Measurements from ENCODE around the gene TCF12. TPM values are rescaled to one million over a fixed set of nuclear protein-coding genes. Genes with fewer than 3 reads are reported as not detected.

The TCF12 gene
- total RNA-seq, 1 donor from 2014 or later, result 68.9 TPM

DNA sequence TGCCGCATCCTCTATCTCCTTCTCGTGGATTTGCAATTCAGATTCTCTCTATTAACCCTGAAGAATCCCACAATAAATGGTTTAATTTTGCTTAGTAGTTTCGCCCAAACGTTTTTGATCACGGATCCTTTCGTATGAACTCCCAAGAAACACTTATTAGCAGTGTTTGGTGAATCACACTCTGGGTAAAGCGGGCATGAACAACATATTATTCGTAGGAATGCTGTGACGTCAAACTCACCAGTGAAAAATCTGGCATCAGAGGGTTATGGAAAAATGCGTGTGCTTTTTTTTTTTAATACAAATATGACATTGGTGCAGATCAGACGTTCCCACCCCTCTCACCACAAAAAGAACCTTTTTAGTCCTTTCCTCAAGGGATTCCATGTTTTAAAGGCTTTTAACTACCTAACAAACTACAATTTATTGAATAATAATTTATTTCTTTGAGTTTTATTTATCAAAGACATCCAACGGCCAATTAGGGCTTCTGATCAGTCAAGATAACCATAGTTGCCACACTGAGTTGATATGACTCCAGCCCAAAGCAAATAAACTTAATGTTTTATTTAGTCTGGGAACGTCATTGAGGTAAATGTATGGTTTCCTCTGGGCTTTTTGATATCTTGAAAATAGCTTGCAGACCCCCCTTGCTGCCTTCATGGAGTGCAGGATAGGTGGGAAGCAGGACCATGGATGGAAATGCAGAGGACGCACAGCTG, 412.3 kb downstream of the TCF12 start:
- TF ChIP-seq CTCF (conservative IDR thresholded peaks at IDR 0.05; ENCODE audit: low read depth, low read length), result no peak
- DNase-seq (ENCODE audit: low read depth), result no peak

GRCh38 chr15:57332326-57332725, 413.9 kb downstream of the TCF12 start:
- no peak for TF ChIP-seq CTCF (conservative IDR thresholded peaks at IDR 0.05; ENCODE audit: low read depth, low read length)
- no peak for DNase-seq (ENCODE audit: low read depth)
- no peak overlapping the region for H3K4me3 ChIP-seq (ENCODE audit: low read depth, low read length)

More for the DNA sequence above, 412.3 kb downstream of the TCF12 start:
- no peak overlapping the region for H3K4me3 ChIP-seq (ENCODE audit: low read depth, low read length)

GRCh38 chr15:57333487-57333886, 415.0 kb downstream of the TCF12 start:
- no peak for DNase-seq (ENCODE audit: low read depth)
- no peak overlapping the region for H3K4me3 ChIP-seq (ENCODE audit: low read depth, low read length)
- no peak for TF ChIP-seq CTCF (conservative IDR thresholded peaks at IDR 0.05; ENCODE audit: low read depth, low read length)

DNA sequence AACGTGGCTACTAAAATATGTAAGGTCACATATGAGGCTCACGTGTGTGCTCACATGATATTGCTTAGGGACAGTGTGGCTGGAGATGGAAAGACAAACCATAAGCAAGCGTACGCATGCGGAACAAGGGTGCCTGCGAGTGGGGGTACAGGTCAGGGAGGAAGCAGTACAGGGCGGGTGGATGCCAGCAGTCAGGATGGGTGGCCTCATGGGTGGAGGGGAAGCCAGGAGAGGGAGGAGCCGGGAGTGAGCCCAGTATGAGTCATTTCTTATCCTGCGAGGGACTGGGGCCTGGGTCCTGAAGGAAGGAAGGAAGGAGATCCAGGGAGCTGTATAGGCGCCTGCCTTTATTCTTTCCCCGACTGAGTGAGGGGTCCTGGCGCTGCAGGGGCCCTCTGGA, 415.8 kb downstream of the TCF12 start:
- TF ChIP-seq CTCF (conservative IDR thresholded peaks at IDR 0.05; ENCODE audit: low read depth, low read length), result no peak
- H3K4me3 ChIP-seq (ENCODE audit: low read depth, low read length), result no peak overlapping the region
- DNase-seq (ENCODE audit: low read depth), result no peak

DNA sequence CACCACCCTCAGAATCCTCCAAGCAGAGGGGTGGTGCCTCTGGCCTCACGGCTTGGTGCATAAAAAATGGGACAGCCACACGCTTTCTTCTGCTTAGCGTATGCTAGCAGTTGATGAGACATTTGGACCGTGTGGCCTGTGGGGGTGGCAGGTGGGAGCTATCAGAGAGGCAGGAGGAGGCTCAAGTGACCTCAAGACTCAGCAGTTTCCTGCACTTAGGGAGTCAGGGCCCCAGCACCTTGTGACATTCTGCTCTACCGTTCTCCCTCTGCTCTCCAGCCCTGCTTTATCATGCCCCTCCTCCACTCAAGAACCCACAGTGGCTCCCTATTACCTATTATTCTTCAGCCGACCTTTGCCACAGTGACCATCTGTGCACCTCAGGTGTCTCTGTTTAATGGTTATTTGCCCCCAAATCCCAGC, 416.9 kb downstream of the TCF12 start:
- no peak for DNase-seq (ENCODE audit: low read depth)
- TF ChIP-seq CTCF (conservative IDR thresholded peaks at IDR 0.05; ENCODE audit: low read depth, low read length), result no peak
- no peak overlapping the region for H3K4me3 ChIP-seq (ENCODE audit: low read depth, low read length)

DNA sequence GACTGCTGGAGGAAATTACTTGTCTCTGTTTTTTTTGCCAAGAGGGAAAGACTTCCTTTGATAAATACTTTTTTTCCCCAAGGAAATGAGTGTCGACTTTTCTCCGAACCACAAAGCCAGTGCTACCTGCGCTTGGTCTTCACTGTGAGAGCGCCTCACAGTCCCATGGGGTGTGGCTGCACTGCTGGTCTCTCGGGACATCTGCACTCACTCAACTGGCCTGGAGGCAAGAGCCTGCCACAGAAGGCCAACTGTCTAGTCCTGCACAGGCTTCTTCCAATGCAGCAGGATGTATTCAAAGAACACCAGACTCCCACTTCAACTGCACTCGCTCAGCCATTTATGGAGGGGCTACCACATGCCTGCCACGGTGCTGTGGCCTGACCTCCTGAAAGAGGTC, 417.3 kb downstream of the TCF12 start:
- H3K4me3 ChIP-seq (ENCODE audit: low read depth, low read length), result no peak overlapping the region
- TF ChIP-seq CTCF (conservative IDR thresholded peaks at IDR 0.05; ENCODE audit: low read depth, low read length), result no peak
- no peak for DNase-seq (ENCODE audit: low read depth)

DNA sequence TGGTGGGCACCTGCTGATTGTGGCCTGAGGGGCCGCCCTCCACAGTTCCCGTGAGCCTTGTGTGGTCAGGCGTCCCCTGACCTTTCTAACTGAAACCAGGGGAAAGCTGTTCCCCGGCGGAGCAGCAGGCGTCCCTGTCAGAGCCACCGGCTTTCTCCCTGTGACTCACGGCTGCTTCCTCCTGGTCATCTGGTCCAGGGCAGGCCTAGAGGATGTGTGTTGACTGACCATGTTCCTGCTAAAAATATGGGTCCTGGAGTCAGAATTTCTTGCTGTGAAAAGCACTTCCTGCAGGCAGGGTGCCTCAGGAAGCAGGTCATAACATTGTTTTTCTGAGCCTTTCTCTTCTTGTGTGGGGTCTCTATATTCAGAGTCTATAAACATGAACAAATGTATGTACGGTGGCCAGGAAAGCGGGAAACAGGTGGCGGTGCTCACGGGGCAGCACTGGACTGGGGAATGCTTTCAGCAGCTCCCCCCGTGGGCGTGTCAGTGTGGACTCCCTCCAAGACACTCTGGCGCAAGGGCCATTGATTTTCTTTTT, 419.5 kb downstream of the TCF12 start:
- no peak overlapping the region for H3K4me3 ChIP-seq (ENCODE audit: low read depth, low read length)
- no peak for DNase-seq (ENCODE audit: low read depth)
- no peak for TF ChIP-seq CTCF (conservative IDR thresholded peaks at IDR 0.05; ENCODE audit: low read depth, low read length)
